Heart left ventricle (tissue), 16 donors: Measurements from ENCODE around the gene HIVEP2. TPM values are rescaled to one million over a fixed set of nuclear protein-coding genes. Genes with fewer than 3 reads are reported as not detected.

ENCODE experiments used
- ATAC-seq, 4 donors: fragments of 200-7000 bp; cut with Tn5 transposase; one replicate each; pipeline ENCODE4 v1.9.1; 2020 to 2022; ENCODE audit warnings: moderate library complexity in 4 of 4, mild to moderate bottlenecking in 3 of 4, moderate number of reproducible peaks in 1 of 4
- DNase-seq, 5 donors: peaks; one replicate each; pipeline ENCODE4 v3.0.0-alpha.2; 2020
- H3K27ac ChIP-seq, 12 donors: fragments of 200-600 bp; sonication (generic) in 4 of 12; one replicate each; pipeline versions ENCODE4 v1.5.0 to v1.8.0; 2016 to 2022; ENCODE audit warnings: mild to moderate bottlenecking in 2 of 12
- H3K27me3 ChIP-seq, 9 donors: fragments of 200-600 bp; sonication (generic) in 2 of 9; one replicate each; pipeline versions ENCODE4 v1.5.1 to v1.8.0; 2016 to 2022; ENCODE audit warnings: mild to moderate bottlenecking in 3 of 9
- H3K36me3 ChIP-seq, 9 donors: fragments of 200-600 bp; sonication (generic) in 2 of 9; one replicate each; pipeline versions ENCODE4 v1.5.0 to v1.8.0; 2018 to 2022; ENCODE audit warnings: mild to moderate bottlenecking in 2 of 9
- H3K4me1 ChIP-seq, 12 donors: fragments of 200-600 bp; sonication (generic) in 4 of 12; one replicate each; pipeline versions ENCODE4 v1.5.0 to v1.8.0; 2016 to 2022; ENCODE audit warnings: mild to moderate bottlenecking in 3 of 12
- H3K4me3 ChIP-seq, 12 donors: fragments of 200-600 bp; sonication (generic) in 4 of 12; one replicate each; pipeline versions ENCODE4 v1.5.0 to v1.8.0; 2017 to 2022; ENCODE audit warnings: mild to moderate bottlenecking in 9 of 12, moderate library complexity in 4 of 12
- H3K9me3 ChIP-seq, 12 donors: fragments of 200-600 bp; sonication (generic) in 4 of 12; one replicate each; pipeline versions ENCODE4 v1.5.0 to v1.8.0; 2016 to 2022; ENCODE audit warnings: mild to moderate bottlenecking in 1 of 12
- CTCF ChIP-seq, 12 donors: fragments of 200-600 bp; sonication (generic) in 4 of 12; IDR thresholded peaks; one replicate each; pipeline versions ENCODE4 v1.5.0 to v1.8.0; 2018 to 2022; ENCODE audit warnings: antibody characterized with exemption in 12 of 12, mild to moderate bottlenecking in 5 of 12
- POLR2A ChIP-seq, 2 donors: fragments of 450-650 bp; IDR thresholded peaks; one replicate each; pipeline ENCODE4 v1.6.1; 2017; ENCODE audit warnings: antibody characterized with exemption in 2 of 2, mild to moderate bottlenecking in 2 of 2, moderate library complexity in 2 of 2
- WGBS, 4 donors: extraction: QIAGEN DNeasy Blood & Tissue Kit in 2 of 4; methylation state at CpG; one replicate each; pipeline versions ENCODE4 v1.1.5 to v1.1.7; 2013 to 2018; 5-methylcytosine and 5-hydroxymethylcytosine counted together
- intact Hi-C, 10 donors: fragments of 100-400 bp; cut with DNase I; formaldehyde crosslinking; loops; one replicate each; pipeline versions ENCODE4 v1.11.1 to v1.14.2; 2022
- polyA plus RNA-seq, 2 donors: library from polyadenylated mRNA; stranded (reverse); fragments of 200-250 nt; gene quantifications; one replicate each; pipeline ENCODE4 v1.2.3, GENCODE V29; 2013
- total RNA-seq, 9 donors: library from RNA; depleted of rRNA in 2 of 9; stranded (reverse); fragments of >200 nt in 2 of 9; fragmentation: NEBNext Ultra II Directional in 3 of 9; extraction: Animal tissue kit (Norgen Biotek cat#: 25700) in 3 of 9; gene quantifications; one replicate each; pipeline versions ENCODE4 v1.1.0 to v1.2.4, GENCODE V29; 2016 to 2023
- donor health status: ischemic (EF 13 %, LVEDD 7.1; RV severe dilation, severe dysfunction).
- donor health status: healthy with polysubstance abuse.
- donor health status: DM: no; HTN: yes; CAD: no.
- donor health status: DM: no; HTN: no; CAD: no.
- donor health status: ischemic (EF 25% LVEDD 6.9; RV normal size, moderate dysfunction).
- donor health status: ischemic (EF 25% LVEDD 5.7; RV mildly dilated, moderate dysfunction).
- donor health status: healthy.
- donor health status: DM: yes; HTN: yes; CAD: no.
- donor health status: ischemic (EF 35%, LVEDD 5.7; RV mildly dilated, moderate dysfunction).
- donor health status: nonischemic (EF 11% LVEDD 7.7; RV severe dilation, severe dysfunction).
- donor health status: DM: yes; HTN: yes; CAD: no.
- donor health status: PGD.
- donor health status: ischemic (EF 29% LVEDD 5.4; RV normal size, mild dysfunction).
- donor health status: nonischemic (EF 23%, LVEDD 6.1; RV moderate dilation, normal function).

HIVEP2 gene
- total and polyA plus RNA-seq, 11 donors, result 2.7 to 31.2 (median 20.4) TPM

GRCh38 chr6:142841915-142842314, 103.1 kb downstream of the HIVEP2 start:
- Histone ChIP-seq H3K36me3 (no peaks in the 10 kb centered on the region), H3K27ac (peak overlapping the region in 9 of 12 donors; percentile 40 to 87 (median 66)), H3K9me3 (no peaks in the 10 kb centered on the region), H3K4me3 (peak overlapping the region in 8 of 12 donors; percentile 20 to 46 (median 40)), H3K27me3 (no peaks in the 10 kb centered on the region), H3K4me1 (peaks cover 8 to 67% (median 53%) of the 10 kb centered on the region in 12 donors)
- TF ChIP-seq CTCF (IDR thresholded peaks at IDR 0.05), result no peak
- no peak for TF ChIP-seq POLR2A (IDR thresholded peaks at IDR 0.05)
- no peak for ATAC-seq
- WGBS, 4 donors, result 59 to 67% (median 62%) methylated on average over 1 of the region's 1 CpG
- DNase-seq, result no peak
- intact Hi-C loops, result loop anchor here in 4 of 10 donors (10.0 kb wide), 1 partner anchor 103 kb away; the partner anchor contains the start of gene HIVEP2 (in 4 of the 4)

- Histone ChIP-seq H3K27me3 (no peaks in the 10 kb centered on the region), H3K4me1 (peaks cover 4 to 56% (median 42%) of the 10 kb centered on the region in 12 donors), H3K4me3 (no peak overlapping the region), H3K9me3 (no peaks in the 10 kb centered on the region), H3K27ac (no peak overlapping the region), H3K36me3 (no peaks in the 10 kb centered on the region)
- intact Hi-C loops, result loop anchor here in 5 of 10 donors (5.0 to 10.0 kb wide), 2 partner anchors 88 to 105 kb away; partner anchors contain the start of gene HIVEP2 (in 4 of the 5)
- TF ChIP-seq POLR2A (IDR thresholded peaks at IDR 0.05), result no peak
- no peak for TF ChIP-seq CTCF (IDR thresholded peaks at IDR 0.05)
- no peak for ATAC-seq
- WGBS, 4 donors, result 62 to 88% (median 81%) methylated on average over 2 of the region's 2 CpGs
- DNase-seq, result no peak
Measured at GRCh38 chr6:142839686-142840040, 105.3 kb downstream of the HIVEP2 start.

GRCh38 chr6:142838821-142839685, 105.9 kb downstream of the HIVEP2 start:
- TF ChIP-seq POLR2A (IDR thresholded peaks at IDR 0.05) (no peak), CTCF (IDR thresholded peaks at IDR 0.05) (no peak)
- Histone ChIP-seq H3K27ac (no peak overlapping the region), H3K36me3 (no peaks in the 10 kb centered on the region), H3K4me1 (peaks cover 1 to 50% (median 36%) of the 10 kb centered on the region in 12 donors), H3K9me3 (no peaks in the 10 kb centered on the region), H3K27me3 (no peaks in the 10 kb centered on the region), H3K4me3 (no peak overlapping the region)
- intact Hi-C loops, result loop anchor here in 1 of 10 donors (5.0 kb wide), 1 partner anchor 88 kb away; no protein-coding TSS in a partner anchor
- DNase-seq, result no peak
- 94 to 97% (median 95%) methylated on average over 7 of the region's 7 CpGs for WGBS, 4 donors
- ATAC-seq, result no peak

- no peak for ATAC-seq
Measured at GRCh38 chr6:142835787-142836535, 109.0 kb downstream of the HIVEP2 start.

More at GRCh38 chr6:142835787-142836535, 109.0 kb downstream of the HIVEP2 start:
- H3K27ac ChIP-seq, result no peak overlapping the region
- no peak overlapping the region for H3K4me3 ChIP-seq
- 52 to 61% (median 56%) methylated on average over 3 of the region's 3 CpGs for WGBS, 4 donors
- H3K36me3 ChIP-seq, result no peaks in the 10 kb centered on the region
- no peaks in the 10 kb centered on the region for H3K9me3 ChIP-seq
- intact Hi-C loops, result loop anchor here in 1 of 10 donors (5.0 kb wide), 1 partner anchor 91 kb away; no protein-coding TSS in a partner anchor
- TF ChIP-seq POLR2A (IDR thresholded peaks at IDR 0.05) (no peak), CTCF (IDR thresholded peaks at IDR 0.05) (no peak)
- no peak for DNase-seq
- H3K4me1 ChIP-seq, result peaks cover 0 to 24% (median 13%) of the 10 kb centered on the region in 12 donors
- no peaks in the 10 kb centered on the region for H3K27me3 ChIP-seq
